Glomerular visceral epithelial cell (primary cell): Measurements from ENCODE around the gene ELFN1.

Experiments
- DNase-seq: peaks from one replicate; pipeline ENCODE4 v3.0.0-alpha.2; 2016; ENCODE audit errors: extremely low spot score

Gene ELFN1

GRCh38 chr7:1663857-1664651, 6.0 kb upstream of the ELFN1 start:
- no peak for DNase-seq

GRCh38 chr7:1664711-1665548, 5.1 kb upstream of the ELFN1 start:
- DNase-seq = peak; percentile 46

- peak; percentile 36 for DNase-seq
Measured at GRCh38 chr7:1665549-1666316, 4.3 kb upstream of the ELFN1 start.

GRCh38 chr7:1666317-1666822, 3.7 kb upstream of the ELFN1 start:
- DNase-seq = no peak

GRCh38 chr7:1666823-1667565, 3.1 kb upstream of the ELFN1 start:
- DNase-seq = no peak

GRCh38 chr7:1667566-1668395, 2.3 kb upstream of the ELFN1 start:
- no peak for DNase-seq

- no peak for DNase-seq
Measured at GRCh38 chr7:1668396-1669063, 1.5 kb upstream of the ELFN1 start.

- DNase-seq = no peak
Measured at GRCh38 chr7:1669064-1669951, 769 bp upstream of the ELFN1 start.

- no peak for DNase-seq
Measured at GRCh38 chr7:1670894-1671593, 967 bp downstream of the ELFN1 start.

- no peak for DNase-seq
Measured at GRCh38 chr7:1671594-1672451, 1.7 kb downstream of the ELFN1 start.

GRCh38 chr7:1672851-1673486, 2.9 kb downstream of the ELFN1 start:
- DNase-seq = no peak

- no peak for DNase-seq
Measured at GRCh38 chr7:1673581-1674118, 3.6 kb downstream of the ELFN1 start.

GRCh38 chr7:1674161-1675035, 4.3 kb downstream of the ELFN1 start:
- DNase-seq = no peak

GRCh38 chr7:1675036-1675671, 5.1 kb downstream of the ELFN1 start:
- DNase-seq = no peak
